Measurements from ENCODE around the gene LBR. TPM values are rescaled to one million over a fixed set of nuclear protein-coding genes. Genes with fewer than 3 reads are reported as not detected.
A peak's percentile ranks its signal among the peaks of the same experiment; 100 is the strongest.

Gene LBR
- total RNA-seq, 4 donors from 2014 or later = 17.7 to 30.8 (median 25.1) TPM

DNA sequence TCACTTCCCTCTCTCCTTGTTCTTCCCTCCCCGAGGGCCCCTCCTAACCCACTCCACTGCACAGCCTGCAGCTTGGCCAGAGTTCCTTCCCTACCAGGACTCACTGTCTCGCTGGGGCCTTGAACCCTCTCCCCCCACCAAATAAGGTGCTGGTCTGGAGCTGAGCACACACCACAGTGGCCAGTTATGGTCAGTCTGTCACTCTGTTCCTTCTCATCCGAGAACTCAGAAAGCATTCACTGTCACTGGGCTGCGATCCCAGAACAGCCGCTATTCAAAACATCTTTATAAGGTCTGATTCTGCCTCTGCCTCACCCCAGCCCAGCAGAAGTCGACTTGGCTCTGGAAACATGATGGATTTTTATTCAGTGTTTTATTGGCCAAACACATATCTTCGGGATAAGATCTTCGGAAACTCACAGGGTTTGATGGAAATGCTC is 19.8 kb upstream of the LBR start:
- Histone ChIP-seq H3K27ac (peak overlapping the region in 3 of 4 donors; percentile 66 to 77 (median 68)), H3K4me3 (peak overlapping the region in 1 of 4 donors; percentile 0), H3K27me3 (no peaks in the 10 kb centered on the region), H3K4me1 (peaks cover 0 to 48% (median 22%) of the 10 kb centered on the region in 4 donors), H3K9me3 (no peaks in the 10 kb centered on the region), H3K36me3 (no peaks in the 10 kb centered on the region)
- DNase-seq (ENCODE audit: low spot score in 2 of 2) = peak; percentile 15 to 45
- WGBS, 2 donors = 7 to 20% methylated on average over 8 of the region's 8 CpGs
- TF ChIP-seq EP300 (IDR thresholded peaks at IDR 0.05) (peak in 1 of 2 donors; percentile 4), CTCF (IDR thresholded peaks at IDR 0.05) (no peak), POLR2A (IDR thresholded peaks at IDR 0.05) (no peak)

DNA sequence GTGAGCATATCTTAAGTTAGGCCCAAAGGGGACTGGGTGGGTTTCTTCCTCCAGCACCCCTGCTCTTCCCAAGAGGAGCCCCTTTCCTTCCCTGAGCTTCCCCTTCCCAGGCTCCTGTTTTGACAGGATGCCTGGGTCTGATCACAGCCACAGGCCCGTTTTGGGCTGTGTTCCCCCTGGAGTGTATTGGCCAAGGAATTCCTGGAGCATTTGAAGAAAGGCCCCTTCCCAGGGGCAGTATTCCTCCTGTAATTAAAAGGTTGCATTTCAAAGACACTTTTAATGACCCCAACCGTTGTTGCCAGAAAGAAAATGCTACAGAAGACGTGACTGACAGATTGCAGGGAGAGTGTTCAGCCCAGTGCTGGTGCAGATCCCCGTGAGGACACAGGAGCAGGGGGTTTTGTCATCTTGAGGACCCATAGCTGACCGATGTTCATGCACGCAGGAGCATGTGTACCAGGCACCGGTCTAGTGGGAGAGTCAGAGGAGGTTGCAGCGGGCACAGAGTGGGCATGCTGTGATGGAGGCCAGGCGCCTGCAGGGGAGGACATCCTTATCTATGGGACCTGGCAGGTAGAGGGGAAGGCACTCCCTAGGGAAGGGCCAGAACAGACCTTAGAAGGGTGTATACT is 19.3 kb upstream of the LBR start:
- 61 to 73% methylated on average over 9 of the region's 9 CpGs for WGBS, 2 donors
- Histone ChIP-seq H3K4me1 (peaks cover 0 to 48% (median 22%) of the 10 kb centered on the region in 4 donors), H3K4me3 (no peak overlapping the region), H3K9me3 (no peaks in the 10 kb centered on the region), H3K27me3 (no peaks in the 10 kb centered on the region), H3K36me3 (no peaks in the 10 kb centered on the region), H3K27ac (peak overlapping the region in 3 of 4 donors; percentile 66 to 77 (median 68))
- DNase-seq (ENCODE audit: low spot score in 2 of 2) = no peak
- TF ChIP-seq EP300 (IDR thresholded peaks at IDR 0.05) = no peak
- TF ChIP-seq CTCF (IDR thresholded peaks at IDR 0.05) = no peak
- no peak for TF ChIP-seq POLR2A (IDR thresholded peaks at IDR 0.05)

DNA sequence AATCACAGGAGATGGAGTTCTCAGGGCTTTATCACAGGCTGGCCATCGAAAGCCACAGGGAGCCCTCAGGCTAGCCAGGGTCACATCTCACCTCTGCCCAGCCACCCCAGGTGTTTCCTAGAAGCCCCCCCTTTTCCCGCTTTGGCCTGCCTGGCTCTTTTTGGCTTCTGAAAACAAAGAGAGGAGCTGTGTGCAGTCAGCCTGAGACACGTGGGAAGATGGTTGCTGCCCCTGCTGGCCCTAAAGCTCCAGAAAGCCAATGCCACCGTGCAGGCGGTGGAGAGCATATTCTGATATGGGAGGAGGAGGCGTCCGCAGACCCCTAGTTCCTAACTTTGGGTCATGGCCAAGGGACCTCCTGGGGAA is 18.7 kb upstream of the LBR start:
- WGBS, 2 donors = 77 to 81% methylated on average over 4 to 7 of the region's 7 CpGs
- peak in 1 of 2 donors; percentile 3 for DNase-seq (ENCODE audit: low spot score in 2 of 2)
- Histone ChIP-seq H3K27me3 (no peaks in the 10 kb centered on the region), H3K4me3 (no peak overlapping the region), H3K9me3 (no peaks in the 10 kb centered on the region), H3K36me3 (no peaks in the 10 kb centered on the region), H3K4me1 (peaks cover 0 to 48% (median 22%) of the 10 kb centered on the region in 4 donors), H3K27ac (peak overlapping the region in 3 of 4 donors; percentile 66 to 77 (median 68))
- TF ChIP-seq CTCF (IDR thresholded peaks at IDR 0.05) = no peak
- no peak for TF ChIP-seq EP300 (IDR thresholded peaks at IDR 0.05)
- TF ChIP-seq POLR2A (IDR thresholded peaks at IDR 0.05) = no peak

- Histone ChIP-seq H3K4me3 (no peak overlapping the region), H3K27me3 (no peaks in the 10 kb centered on the region), H3K27ac (peak overlapping the region in 3 of 4 donors; percentile 51 to 68 (median 66)), H3K4me1 (peaks cover 0 to 48% (median 22%) of the 10 kb centered on the region in 4 donors), H3K9me3 (no peaks in the 10 kb centered on the region), H3K36me3 (no peaks in the 10 kb centered on the region)
- TF ChIP-seq CTCF (IDR thresholded peaks at IDR 0.05) (no peak), EP300 (IDR thresholded peaks at IDR 0.05) (peak in 1 of 2 donors; percentile 16)
- no peak for DNase-seq (ENCODE audit: low spot score in 2 of 2)
- 74 to 77% methylated on average over 9 of the region's 9 CpGs for WGBS, 2 donors
Measured at GRCh38 chr1:225445639-225446594, 18.1 kb upstream of the LBR start.

DNA sequence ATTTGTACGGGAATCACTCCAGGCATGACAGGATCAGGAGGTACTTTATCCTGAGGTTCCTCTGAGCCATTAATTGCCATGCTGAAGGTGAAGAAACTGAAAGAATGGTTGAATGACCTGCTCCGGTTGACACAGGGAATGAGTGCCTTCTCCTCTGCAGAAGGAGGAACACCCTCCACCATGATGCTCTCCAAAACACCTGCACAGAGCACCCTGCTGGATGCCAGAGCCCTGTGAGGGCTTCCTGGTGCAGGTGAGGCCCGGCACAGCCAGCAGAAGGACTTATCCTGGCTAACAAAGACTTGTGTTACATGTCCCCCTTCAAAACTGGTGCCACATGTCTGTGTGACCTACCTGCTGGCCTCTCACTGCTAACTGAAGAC is 14.3 kb upstream of the LBR start:
- TF ChIP-seq CTCF (IDR thresholded peaks at IDR 0.05) (no peak), EP300 (IDR thresholded peaks at IDR 0.05) (no peak), POLR2A (IDR thresholded peaks at IDR 0.05) (no peak)
- no peaks in the 10 kb centered on the region for H3K27me3 ChIP-seq
- no peaks in the 10 kb centered on the region for H3K9me3 ChIP-seq
- no peak for DNase-seq (ENCODE audit: low spot score in 2 of 2)
- H3K4me1 ChIP-seq = peaks cover 0 to 30% (median 15%) of the 10 kb centered on the region in 4 donors
- H3K27ac ChIP-seq = no peak overlapping the region
- H3K36me3 ChIP-seq = no peaks in the 10 kb centered on the region
- 73 to 80% methylated on average over 3 of the region's 3 CpGs for WGBS, 2 donors
- H3K4me3 ChIP-seq = no peak overlapping the region
